WTC11 (cell line): ENCODE measurements around the gene NTN4. TPM values are rescaled to one million over a fixed set of nuclear protein-coding genes. Genes with fewer than 3 reads are reported as not detected.
"Not testable (repeated sequence)": the region's sequence is repeated elsewhere in the genome, so short reads cannot be mapped to it uniquely, and the experiment has no call there.

Source experiments
- ATAC-seq: fragments of 200-7000 bp; cut with Tn5 transposase; 2 replicates; pipeline ENCODE4 v1.10.0; 2021; ENCODE audit warnings: mild to moderate bottlenecking, moderate library complexity
- CTCF ChIA-PET: fragments of 300-600 bp; sonication (Branson Sonifier 250); formaldehyde crosslinking; loops from one replicate; lab custom pipeline; 2021; ENCODE audit warnings: antibody characterized with exemption; lab: Charles Lee
- POLR2A ChIA-PET: fragments of 350-600 bp; sonication (Branson Sonifier 250); formaldehyde crosslinking; loops from one replicate; lab custom pipeline; 2021; ENCODE audit warnings: antibody characterized with exemption; lab: Charles Lee
- DNase-seq: peaks from one replicate; pipeline ENCODE4 v3.0.0; 2021; ENCODE audit warnings: low spot score
- H3K27ac Mint-ChIP-seq: 2 replicates; pipeline ENCODE4 v1.8.0; 2021; ENCODE audit warnings: mixed read lengths
- H3K27me3 Mint-ChIP-seq: 2 replicates; pipeline ENCODE4 v1.8.0; 2021; ENCODE audit warnings: low read depth, mild to moderate bottlenecking, moderate library complexity, mixed read lengths
- H3K36me3 Mint-ChIP-seq: 2 replicates; pipeline ENCODE4 v1.8.0; 2021; ENCODE audit warnings: mixed read lengths
- H3K4me1 Mint-ChIP-seq: 2 replicates; pipeline ENCODE4 v1.8.0; 2022; ENCODE audit warnings: mixed read lengths
- H3K4me3 Mint-ChIP-seq: 2 replicates; pipeline ENCODE4 v1.8.0; 2021; ENCODE audit warnings: mild to moderate bottlenecking, moderate library complexity, mixed read lengths
- H3K9me3 Mint-ChIP-seq: 2 replicates; pipeline ENCODE4 v1.8.0; 2021; ENCODE audit warnings: mixed read lengths
- ATF3 ChIP-seq: sonication (generic); formaldehyde crosslinking; conservative IDR thresholded peaks from 2 replicates; pipeline ENCODE4 v1.8.1; 2022; ENCODE audit warnings: mild to moderate bottlenecking, missing genetic modification reagents
- E2F1 ChIP-seq: sonication (generic); formaldehyde crosslinking; IDR thresholded peaks from 2 replicates; pipeline ENCODE4 v1.8.0; 2022; ENCODE audit warnings: mild to moderate bottlenecking, missing genetic modification reagents
- ERG ChIP-seq: fragments of 250-450 bp; sonication (Bioruptor Pico); IDR thresholded peaks from 2 replicates; pipeline ENCODE4 v1.8.0; 2021; ENCODE audit warnings: mild to moderate bottlenecking
- MLX ChIP-seq: sonication (generic); formaldehyde crosslinking; IDR thresholded peaks from 2 replicates; pipeline ENCODE4 v1.8.1; 2023; ENCODE audit warnings: mild to moderate bottlenecking, missing genetic modification reagents, moderate library complexity
- RORB ChIP-seq: fragments of 250-450 bp; sonication (Bioruptor Pico); IDR thresholded peaks from 2 replicates; pipeline ENCODE4 v1.9.0; 2021; ENCODE audit warnings: mild to moderate bottlenecking
- SMAD3 ChIP-seq: sonication (generic); formaldehyde crosslinking; IDR thresholded peaks from 2 replicates; pipeline ENCODE4 v1.8.0; 2022; ENCODE audit warnings: missing genetic modification reagents, mild to moderate bottlenecking, borderline replicate concordance
- SOX15 ChIP-seq: fragments of 250-450 bp; sonication (Bioruptor Pico); IDR thresholded peaks from 2 replicates; pipeline ENCODE4 v1.9.0; 2021; ENCODE audit warnings: mild to moderate bottlenecking
- SP1 ChIP-seq: sonication (generic); formaldehyde crosslinking; conservative IDR thresholded peaks from 2 replicates; pipeline ENCODE4 v1.8.1; 2022; ENCODE audit warnings: missing genetic modification reagents
- TP53 ChIP-seq: sonication (generic); formaldehyde crosslinking; IDR thresholded peaks from 2 replicates; pipeline ENCODE4 v1.8.1; 2023; ENCODE audit warnings: mild to moderate bottlenecking, missing genetic modification reagents
- ZBTB43 ChIP-seq: sonication (generic); formaldehyde crosslinking; IDR thresholded peaks from 2 replicates; pipeline ENCODE4 v1.8.1; 2023; ENCODE audit warnings: mild to moderate bottlenecking, missing genetic modification reagents
- ZNF121 ChIP-seq: sonication (generic); formaldehyde crosslinking; IDR thresholded peaks from 2 replicates; pipeline ENCODE4 v1.8.0; 2023; ENCODE audit warnings: missing genetic modification reagents
- ZNF232 ChIP-seq: sonication (generic); formaldehyde crosslinking; IDR thresholded peaks from 2 replicates; pipeline ENCODE4 v1.8.0; 2022; ENCODE audit warnings: mild to moderate bottlenecking, missing genetic modification reagents
- ZNF263 ChIP-seq: sonication (generic); formaldehyde crosslinking; IDR thresholded peaks from 2 replicates; pipeline ENCODE4 v1.8.1; 2022; ENCODE audit warnings: low read depth, mild to moderate bottlenecking, moderate library complexity, missing genetic modification reagents
- ZNF396 ChIP-seq: fragments of 250-450 bp; sonication (Bioruptor Pico); IDR thresholded peaks from 2 replicates; pipeline ENCODE4 v1.8.0; 2021; ENCODE audit warnings: mild to moderate bottlenecking, moderate library complexity, borderline replicate concordance
- ZNF425 ChIP-seq: fragments of 250-450 bp; sonication (Bioruptor Pico); conservative IDR thresholded peaks from 2 replicates; pipeline ENCODE4 v1.9.0; 2021; ENCODE audit warnings: mild to moderate bottlenecking
- ZNF512 ChIP-seq: sonication (generic); formaldehyde crosslinking; IDR thresholded peaks from 2 replicates; pipeline ENCODE4 v1.8.1; 2022; ENCODE audit warnings: missing genetic modification reagents, borderline replicate concordance
- ZNF532 ChIP-seq: fragments of 250-450 bp; sonication (Bioruptor Pico); IDR thresholded peaks from 2 replicates; pipeline ENCODE4 v1.9.0; 2021; ENCODE audit warnings: mild to moderate bottlenecking, borderline replicate concordance
- total RNA-seq: library from RNA; stranded (reverse); gene quantifications from 3 replicates; pipeline ENCODE4 v1.2.3, GENCODE V29; 2021

Gene NTN4
- total RNA-seq, 1 experiment from 2014 or later: 2.7 TPM

- Mint-ChIP-seq H3K36me3 (peaks cover 13% of the 10 kb centered on the region), H3K27me3 (no peaks in the 10 kb centered on the region), H3K27ac (no peak overlapping the region), H3K4me3 (no peak overlapping the region), H3K9me3 (peaks cover 12% of the 10 kb centered on the region), H3K4me1 (no peaks in the 10 kb centered on the region)
- TF ChIP-seq MLX (CRISPR knock-in tag) (no peak), ZNF232 (no peak), ATF3 (CRISPR knock-in tag) (no peak), ERG (CRISPR knock-in tag) (no peak), ZNF263 (CRISPR knock-in tag) (no peak), ZNF425 (CRISPR knock-in tag) (no peak), TP53 (no peak), ZBTB43 (CRISPR knock-in tag) (no peak), SP1 (no peak), E2F1 (CRISPR knock-in tag) (no peak)
- ChIA-PET CTCF (no interaction called here), POLR2A (no interaction called here)
- no peak for DNase-seq
- no peak for ATAC-seq
Observed at GRCh38 chr12:95678684-95679083, 111.9 kb downstream of the NTN4 start.

GRCh38 chr12:95677782-95678181 lies 112.8 kb downstream of the NTN4 start:
- H3K4me3 Mint-ChIP-seq, POLR2A ChIA-PET, H3K27ac Mint-ChIP-seq, DNase-seq, H3K4me1 Mint-ChIP-seq, CTCF ChIA-PET, H3K27me3 Mint-ChIP-seq, ATAC-seq: not testable (repeated sequence)
- Mint-ChIP-seq H3K36me3 (peaks cover 13% of the 10 kb centered on the region), H3K9me3 (peaks cover 12% of the 10 kb centered on the region)

GRCh38 chr12:95674631-95675030 lies 115.9 kb downstream of the NTN4 start:
- no peak overlapping the region for H3K4me3 Mint-ChIP-seq
- DNase-seq: no peak
- CTCF ChIA-PET: interaction anchor here (0.6 kb wide), 1 partner anchor 459 kb away, joined by 3 read pairs; no protein-coding TSS in a partner anchor
- ATAC-seq: no peak
- POLR2A ChIA-PET: no interaction called here
- peaks cover 12% of the 10 kb centered on the region for H3K9me3 Mint-ChIP-seq
- H3K4me1 Mint-ChIP-seq: peaks cover 9% of the 10 kb centered on the region
- no peak overlapping the region for H3K27ac Mint-ChIP-seq
- H3K27me3 Mint-ChIP-seq: no peaks in the 10 kb centered on the region
- peaks cover 13% of the 10 kb centered on the region for H3K36me3 Mint-ChIP-seq
- TF ChIP-seq ZNF396 (CRISPR knock-in tag) (no peak), RORB (CRISPR knock-in tag) (no peak), ZNF512 (CRISPR knock-in tag) (no peak), SOX15 (no peak), ZNF532 (no peak), ZNF121 (CRISPR knock-in tag) (no peak), E2F1 (CRISPR knock-in tag) (no peak), SMAD3 (CRISPR knock-in tag) (no peak)
